ENCODE results near the gene MACROD2.

DNA sequence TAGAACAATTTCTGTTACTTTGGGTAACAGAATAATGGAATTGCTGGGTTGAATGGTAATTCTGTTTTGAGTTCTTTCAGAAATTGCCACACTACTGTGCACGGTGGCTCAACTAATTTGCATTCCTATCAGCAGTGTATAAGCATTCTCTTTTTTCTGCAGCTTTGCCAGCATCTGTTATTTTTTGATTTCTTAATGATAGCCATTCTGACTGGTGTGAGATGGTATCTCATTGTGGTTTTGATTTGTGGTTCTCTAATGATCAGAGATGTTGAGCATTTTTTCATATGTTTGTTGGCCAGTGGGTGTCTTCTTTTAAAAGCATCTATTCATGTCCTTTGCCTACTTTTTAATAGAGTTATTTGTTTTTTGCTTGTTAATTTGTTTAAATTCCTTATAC, 1731.1 kb downstream of the MACROD2 start:
- TF ChIP-seq POLR2AphosphoS5 (IDR thresholded peaks at IDR 0.05; ENCODE audit: low read depth, low read length) = no peak
- TF ChIP-seq PAX5 (IDR thresholded peaks at IDR 0.05; ENCODE audit: insufficient read depth, low read length, severe bottlenecking) = no peak
- TF ChIP-seq TAF1 (IDR thresholded peaks at IDR 0.05; ENCODE audit: low read depth, low read length) = no peak
